ENCODE results near the gene BCL2L2.

- TF ChIP-seq CHD7 (IDR thresholded peaks at IDR 0.05; ENCODE audit: insufficient replicate concordance, low read length), result no peak
- TF ChIP-seq POLR2A (IDR thresholded peaks at IDR 0.05; ENCODE audit: control extremely low read depth in 1 of 2, low read depth in 2 of 2, low read length in 2 of 2), result no peak
- no peak for TF ChIP-seq CEBPB (IDR thresholded peaks at IDR 0.05; ENCODE audit: low read depth, low read length)
- no peak for TF ChIP-seq SIN3A (conservative IDR thresholded peaks at IDR 0.05 in 1 of 2, IDR thresholded peaks at IDR 0.05 in 1 of 2; ENCODE audit: low read depth in 1 of 2, low read length in 2 of 2)
- no peak for TF ChIP-seq CTCF (IDR thresholded peaks at IDR 0.05; ENCODE audit: control extremely low read depth in 1 of 3, insufficient read depth in 1 of 3, low read depth in 1 of 3, low read length in 3 of 3)
- no peak for TF ChIP-seq SP1 (IDR thresholded peaks at IDR 0.05; ENCODE audit: low read depth, low read length)
- TF ChIP-seq FOSL1 (IDR thresholded peaks at IDR 0.05; ENCODE audit: insufficient read depth, low read depth, low read length), result no peak
- no peak for TF ChIP-seq EZH2 (IDR thresholded peaks at IDR 0.05; ENCODE audit: low read depth, low read length, severe bottlenecking)
These were observed 13.3 kb downstream of the BCL2L2 start for GRCh38 chr14:23319746-23320583.

Measured in H1 (cell line).